ENCODE data around the gene KLF2.

Gene KLF2

DNA sequence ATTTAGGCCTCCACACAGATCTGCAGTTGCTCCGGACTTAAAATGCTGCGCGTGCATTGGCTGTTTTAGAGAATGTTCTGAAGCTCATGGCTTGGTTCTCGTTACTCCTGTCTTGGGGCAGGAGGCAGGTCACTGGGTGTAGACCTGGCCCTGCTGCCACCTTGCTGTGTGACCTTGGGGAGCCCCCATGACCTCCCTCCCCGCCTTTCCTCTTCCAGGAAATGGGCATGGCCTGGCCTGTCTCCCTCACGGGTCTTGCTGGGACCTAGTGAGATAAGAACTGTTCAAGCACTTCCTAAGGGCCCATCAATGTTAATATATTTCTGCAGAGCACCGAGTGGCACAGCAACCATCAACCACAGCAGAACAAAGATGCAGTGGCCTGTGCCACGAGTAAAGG is 49.4 kb downstream of the KLF2 start:
- DNase-seq (ENCODE audit: low read depth, low spot score) = no peak
- no peak overlapping the region for H3K27ac ChIP-seq

- no peak for DNase-seq (ENCODE audit: low read depth, low spot score)
- H3K27ac ChIP-seq = no peak overlapping the region
These were observed 49.8 kb downstream of the KLF2 start for GRCh38 chr19:16374436-16374835.

GRCh38 chr19:16375157-16375935 is 50.7 kb downstream of the KLF2 start:
- no peak overlapping the region for H3K27ac ChIP-seq
- no peak for DNase-seq (ENCODE audit: low read depth, low spot score)

DNA sequence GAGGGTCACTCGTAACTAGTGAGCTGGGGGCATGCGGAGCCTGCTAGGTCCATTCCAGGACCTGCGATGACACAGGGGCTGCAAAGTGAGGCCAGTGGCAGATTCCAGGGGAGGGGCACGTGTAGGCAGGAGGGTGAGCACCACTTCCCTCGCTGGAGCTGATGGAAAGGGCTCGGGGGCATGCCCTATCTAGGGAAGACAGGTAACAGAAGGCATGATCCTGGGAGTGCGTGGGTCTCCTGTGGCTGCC is 51.2 kb downstream of the KLF2 start:
- DNase-seq (ENCODE audit: low read depth, low spot score) = no peak
- no peak overlapping the region for H3K27ac ChIP-seq

- H3K27ac ChIP-seq = no peak overlapping the region
- no peak for DNase-seq (ENCODE audit: low read depth, low spot score)
These were observed 51.6 kb downstream of the KLF2 start for GRCh38 chr19:16376241-16376640.

- no peak for DNase-seq (ENCODE audit: low read depth, low spot score)
- H3K27ac ChIP-seq = no peak overlapping the region
These were observed 52.0 kb downstream of the KLF2 start for GRCh38 chr19:16376649-16377048.

- no peak for DNase-seq (ENCODE audit: low read depth, low spot score)
- no peak overlapping the region for H3K27ac ChIP-seq
These were observed 52.9 kb downstream of the KLF2 start for GRCh38 chr19:16377521-16377920.

All from epithelial cell of prostate (primary cell).